Naive thymus-derived CD4-positive, alpha-beta T cell (primary cell): ENCODE results near the gene GJB1. TPM values are rescaled to one million over a fixed set of nuclear protein-coding genes. Genes with fewer than 3 reads are reported as not detected.

Experiments
- ATAC-seq: fragments of 150-1000 bp; cut with Tn5 transposase; 2 replicates; pipeline ENCODE4 v1.10.0; 2021; ENCODE audit warnings: mild to moderate bottlenecking, moderate library complexity
- CTCF ChIA-PET: fragments of 350-600 bp; sonication (Branson Sonifier 250); formaldehyde crosslinking; loops from one replicate; lab custom pipeline; 2021; ENCODE audit warnings: antibody characterized with exemption; lab: Charles Lee
- POLR2A ChIA-PET: fragments of 350-600 bp; sonication (Branson Sonifier 250); formaldehyde crosslinking; loops from one replicate; lab custom pipeline; 2021; ENCODE audit warnings: antibody characterized with exemption, inconsistent platforms; lab: Charles Lee
- DNase-seq, 9 donors: peaks; one replicate each; pipeline versions ENCODE4 v3.0.0 to v3.0.0-alpha.2; 2020 to 2022; ENCODE audit warnings: mixed read lengths in 1 of 9
- H3K27ac ChIP-seq: one replicate; pipeline ENCODE4 v1.7.0; 2013; ENCODE audit warnings: mild to moderate bottlenecking, low read depth, low read length, moderate library complexity
- H3K27me3 ChIP-seq, 2 donors: one replicate each; pipeline ENCODE4 v1.7.0; 2013; ENCODE audit warnings: low read length in 2 of 2, mild to moderate bottlenecking in 2 of 2, moderate library complexity in 2 of 2; ENCODE audit not compliant: control insufficient read depth in 2 of 2, insufficient read depth in 2 of 2
- H3K36me3 ChIP-seq, 3 experiments: 1 replicate in 2 of 3; 2 replicates in 1 of 3; pipeline ENCODE4 v1.7.0; 2013; ENCODE audit warnings: low read length in 3 of 3, mild to moderate bottlenecking in 3 of 3, moderate library complexity in 1 of 3; ENCODE audit not compliant: insufficient read depth in 3 of 3, control insufficient read depth in 2 of 3
- H3K4me1 ChIP-seq, 2 donors: one replicate each; pipeline ENCODE4 v1.7.0; 2013; ENCODE audit warnings: low read length in 2 of 2, mild to moderate bottlenecking in 2 of 2, moderate library complexity in 1 of 2; ENCODE audit not compliant: control insufficient read depth in 2 of 2, insufficient read depth in 2 of 2
- H3K4me3 ChIP-seq: 2 replicates; pipeline ENCODE4 v1.7.0; 2013; ENCODE audit warnings: mild to moderate bottlenecking, low read length
- H3K9me3 ChIP-seq, 3 experiments: 1 replicate in 2 of 3; 2 replicates in 1 of 3; pipeline ENCODE4 v1.7.0; 2013; ENCODE audit warnings: low read length in 3 of 3; ENCODE audit not compliant: control insufficient read depth in 2 of 3
- H3K27ac Mint-ChIP-seq, 9 donors: one replicate each; pipeline ENCODE4 v1.8.0; 2020 to 2022; ENCODE audit warnings: mixed read lengths in 9 of 9, mild to moderate bottlenecking in 8 of 9, moderate library complexity in 5 of 9, inconsistent platforms in 2 of 9
- H3K27me3 Mint-ChIP-seq, 5 donors: one replicate each; pipeline ENCODE4 v1.8.0; 2021 to 2022; ENCODE audit warnings: mixed read lengths in 5 of 5, mild to moderate bottlenecking in 1 of 5
- H3K36me3 Mint-ChIP-seq, 5 donors: one replicate each; pipeline ENCODE4 v1.8.0; 2020 to 2022; ENCODE audit warnings: mixed read lengths in 5 of 5, mild to moderate bottlenecking in 3 of 5, inconsistent platforms in 1 of 5
- H3K4me1 Mint-ChIP-seq, 7 donors: one replicate each; pipeline ENCODE4 v1.8.0; 2020 to 2022; ENCODE audit warnings: mixed read lengths in 7 of 7, mild to moderate bottlenecking in 3 of 7, inconsistent platforms in 1 of 7
- H3K4me3 Mint-ChIP-seq, 10 donors: one replicate each; pipeline ENCODE4 v1.8.0; 2020 to 2022; ENCODE audit warnings: mild to moderate bottlenecking in 10 of 10, mixed read lengths in 10 of 10, moderate library complexity in 6 of 10, inconsistent platforms in 2 of 10
- H3K9me3 Mint-ChIP-seq, 11 donors: one replicate each; pipeline ENCODE4 v1.8.0; 2020 to 2022; ENCODE audit warnings: mixed read lengths in 11 of 11, mild to moderate bottlenecking in 4 of 11, inconsistent platforms in 1 of 11, moderate library complexity in 1 of 11
- intact Hi-C, 2 donors: fragments of 100-400 bp; cut with micrococcal nuclease; formaldehyde crosslinking; loops; one replicate each; pipeline ENCODE4 v1.15.1; 2023
- polyA plus RNA-seq, 2 donors: library from polyadenylated mRNA; unstranded; fragments of 300-500 nt; fragmentation: Illumina TruSeq; gene quantifications; one replicate each; pipeline ENCODE4 v1.2.3, GENCODE V29; 2021
- total RNA-seq, 6 experiments: library from RNA in 5 of 6; stranded (reverse) in 5 of 6; gene quantifications; 1 replicate in 5 of 6; 2 replicates in 1 of 6; pipeline ENCODE4 v1.2.3 and lab custom pipeline; 2021 to 2026

The GJB1 gene
- total and polyA plus RNA-seq, 7 experiments from 2014 or later: not detected

- DNase-seq (no peak), ATAC-seq (no peak)
- Mint-ChIP-seq H3K27me3 (no peaks in the 10 kb centered on the region), H3K36me3 (peaks cover 0 to 37% (median 23%) of the 10 kb centered on the region in 5 donors), H3K27ac (no peak overlapping the region), H3K9me3 (no peaks in the 10 kb centered on the region), H3K4me3 (no peak overlapping the region), H3K4me1 (no peaks in the 10 kb centered on the region)
- ChIA-PET CTCF (no interaction called here), POLR2A (interaction anchor here (0.6 kb wide), 1 partner anchor 10 kb away, joined by 3 read pairs; no protein-coding TSS in a partner anchor)
- peaks cover 0 to 89% (median 9%) of the 10 kb centered on the region in 3 experiments for H3K36me3 ChIP-seq
- no peaks in the 10 kb centered on the region for H3K4me1 ChIP-seq
- H3K4me3 ChIP-seq: no peak overlapping the region
- intact Hi-C loops: no loop called here
- H3K9me3 ChIP-seq: no peaks in the 10 kb centered on the region
- no peaks in the 10 kb centered on the region for H3K27me3 ChIP-seq
- H3K27ac ChIP-seq: no peak overlapping the region
Observed at GRCh38 chrX:71244359-71245128, 21.5 kb downstream of the GJB1 start.

GRCh38 chrX:71245159-71245558 is 22.1 kb downstream of the GJB1 start:
- H3K9me3 Mint-ChIP-seq: no peaks in the 10 kb centered on the region
- H3K9me3 ChIP-seq: no peaks in the 10 kb centered on the region
- H3K27me3 Mint-ChIP-seq: no peaks in the 10 kb centered on the region
- H3K27me3 ChIP-seq: no peaks in the 10 kb centered on the region
- H3K4me1 Mint-ChIP-seq: no peaks in the 10 kb centered on the region
- ChIA-PET POLR2A (interaction anchor here (0.6 kb wide), 1 partner anchor 9 kb away, joined by 3 read pairs; no protein-coding TSS in a partner anchor), CTCF (no interaction called here)
- ATAC-seq (no peak), DNase-seq (no peak)
- H3K27ac Mint-ChIP-seq: peak overlapping the region in 1 of 9 donors; percentile 44
- H3K4me1 ChIP-seq: no peaks in the 10 kb centered on the region
- peaks cover 0 to 94% (median 9%) of the 10 kb centered on the region in 3 experiments for H3K36me3 ChIP-seq
- H3K36me3 Mint-ChIP-seq: peaks cover 0 to 36% (median 19%) of the 10 kb centered on the region in 5 donors
- no peak overlapping the region for H3K4me3 Mint-ChIP-seq
- H3K27ac ChIP-seq: no peak overlapping the region
- intact Hi-C loops: no loop called here
- no peak overlapping the region for H3K4me3 ChIP-seq

- ATAC-seq: no peak
- H3K27me3 Mint-ChIP-seq: no peaks in the 10 kb centered on the region
- H3K27ac Mint-ChIP-seq: peak overlapping the region in 7 of 9 donors; percentile 17 to 54 (median 29)
- Histone ChIP-seq H3K9me3 (no peaks in the 10 kb centered on the region), H3K27ac (no peak overlapping the region), H3K36me3 (peaks cover 0 to 44% (median 2%) of the 10 kb centered on the region in 3 experiments), H3K4me3 (no peak overlapping the region), H3K27me3 (no peaks in the 10 kb centered on the region), H3K4me1 (peaks cover 0 to 20% of the 10 kb centered on the region in 2 donors)
- intact Hi-C loops: no loop called here
- H3K4me3 Mint-ChIP-seq: peak overlapping the region in 1 of 10 donors; percentile 2
- peaks cover 0 to 3% (median 0%) of the 10 kb centered on the region in 11 donors for H3K9me3 Mint-ChIP-seq
- peaks cover 0 to 29% (median 17%) of the 10 kb centered on the region in 7 donors for H3K4me1 Mint-ChIP-seq
- ChIA-PET CTCF (no interaction called here), POLR2A (no interaction called here)
- no peak for DNase-seq
- peaks cover 0 to 9% (median 4%) of the 10 kb centered on the region in 5 donors for H3K36me3 Mint-ChIP-seq
Observed at GRCh38 chrX:71250841-71251240, 27.8 kb downstream of the GJB1 start.

- Mint-ChIP-seq H3K4me3 (peak overlapping the region in 5 of 10 donors; percentile 47 to 94 (median 79)), H3K36me3 (peaks cover 0 to 9% (median 2%) of the 10 kb centered on the region in 5 donors), H3K27ac (peak overlapping the region in 4 of 9 donors; percentile 0 to 38 (median 20)), H3K27me3 (no peaks in the 10 kb centered on the region), H3K9me3 (peaks cover 0 to 3% (median 0%) of the 10 kb centered on the region in 11 donors), H3K4me1 (peaks cover 0 to 30% (median 18%) of the 10 kb centered on the region in 7 donors)
- DNase-seq (peak in 1 of 9 donors; percentile 45), ATAC-seq (no peak)
- Histone ChIP-seq H3K36me3 (peaks cover 0 to 39% (median 0%) of the 10 kb centered on the region in 3 experiments), H3K4me3 (no peak overlapping the region), H3K27ac (peak overlapping the region; percentile 14), H3K27me3 (no peaks in the 10 kb centered on the region), H3K9me3 (no peaks in the 10 kb centered on the region), H3K4me1 (peaks cover 0 to 20% of the 10 kb centered on the region in 2 donors)
- intact Hi-C loops: no loop called here
- ChIA-PET CTCF (no interaction called here), POLR2A (interaction anchor here (1.5 kb wide), 1 partner anchor 69 kb away, joined by 5 read pairs; no protein-coding TSS in a partner anchor)
Observed at GRCh38 chrX:71251466-71251973, 28.5 kb downstream of the GJB1 start.

GRCh38 chrX:71252221-71252620 is 29.2 kb downstream of the GJB1 start:
- no peaks in the 10 kb centered on the region for H3K27me3 Mint-ChIP-seq
- intact Hi-C loops: no loop called here
- H3K4me3 ChIP-seq: no peak overlapping the region
- ATAC-seq (no peak), DNase-seq (no peak)
- peak overlapping the region; percentile 24 for H3K27ac ChIP-seq
- H3K9me3 ChIP-seq: no peaks in the 10 kb centered on the region
- peaks cover 0 to 30% (median 18%) of the 10 kb centered on the region in 7 donors for H3K4me1 Mint-ChIP-seq
- peaks cover 0 to 20% of the 10 kb centered on the region in 2 donors for H3K4me1 ChIP-seq
- H3K27ac Mint-ChIP-seq: peak overlapping the region in 3 of 9 donors; percentile 14 to 65 (median 64)
- POLR2A ChIA-PET: interaction anchor here (1.5 kb wide), 1 partner anchor 70 kb away, joined by 5 read pairs; no protein-coding TSS in a partner anchor
- H3K4me3 Mint-ChIP-seq: peak overlapping the region in 9 of 10 donors; percentile 10 to 95 (median 62)
- peaks cover 0 to 32% (median 0%) of the 10 kb centered on the region in 3 experiments for H3K36me3 ChIP-seq
- CTCF ChIA-PET: no interaction called here
- H3K9me3 Mint-ChIP-seq: peaks cover 0 to 3% (median 0%) of the 10 kb centered on the region in 11 donors
- no peaks in the 10 kb centered on the region for H3K27me3 ChIP-seq
- peaks cover 0 to 9% (median 0%) of the 10 kb centered on the region in 5 donors for H3K36me3 Mint-ChIP-seq
